OCI-LY3 (cell line): ENCODE results near the gene SIL1.

Source experiments
- H2AFZ ChIP-seq: fragments of 200-600, 300-600 bp; shearing (Covaris generic); 2 replicates; pipeline ENCODE4 v1.6.0; 2014; ENCODE audit warnings: antibody characterized with exemption, low read depth, low read length
- H3K27ac ChIP-seq: fragments of 200-600, 300-600 bp; sonication (generic); 2 replicates; pipeline ENCODE4 v1.5.1; 2014; ENCODE audit warnings: mild to moderate bottlenecking, low read length, moderate library complexity, mixed read lengths
- H3K27me3 ChIP-seq: fragments of 200-600, 300-600 bp; sonication (generic); 2 replicates; pipeline ENCODE4 v1.6.1; 2014; ENCODE audit warnings: low read depth, low read length, mixed read lengths
- H3K36me3 ChIP-seq: fragments of 200-600, 300-600 bp; sonication (generic); replicated peaks from 2 replicates; pipeline ENCODE3; 2014; ENCODE audit warnings: low read depth, low read length, mixed read lengths
- H3K4me1 ChIP-seq: fragments of 300-600, 200-600 bp; sonication (generic); 2 replicates; pipeline ENCODE4 v1.6.1; 2014; ENCODE audit warnings: low read length, mixed read lengths
- H3K4me2 ChIP-seq: fragments of 200-600, 300-600 bp; sonication (generic); 2 replicates; pipeline ENCODE4 v1.6.1; 2014; ENCODE audit warnings: low read length, mixed read lengths
- H3K4me3 ChIP-seq: fragments of 300-600, 200-600 bp; sonication (generic); 2 replicates; pipeline ENCODE4 v1.5.1; 2014; ENCODE audit warnings: antibody characterized with exemption, mild to moderate bottlenecking, low read length, moderate library complexity
- H3K79me2 ChIP-seq: fragments of 300-600, 200-600 bp; shearing (Covaris generic); 2 replicates; pipeline ENCODE4 v1.6.1; 2014; ENCODE audit warnings: mild to moderate bottlenecking, low read length, mixed read lengths
- H3K9ac ChIP-seq: fragments of 300-600, 200-600 bp; shearing (Covaris generic); 2 replicates; pipeline ENCODE4 v1.6.0; 2014; ENCODE audit warnings: mild to moderate bottlenecking, low read length, moderate library complexity
- H3K9me3 ChIP-seq: fragments of 200-600, 300-600 bp; shearing (Covaris generic); 2 replicates; pipeline ENCODE4 v1.6.1; 2014; ENCODE audit warnings: low read length, mixed read lengths; ENCODE audit not compliant: insufficient read depth
- H4K20me1 ChIP-seq: fragments of 200-600, 300-600 bp; sonication (generic); 2 replicates; pipeline ENCODE4 v1.6.1; 2016; ENCODE audit warnings: low read length, mixed read lengths; ENCODE audit not compliant: insufficient read depth
- EZH2phosphoT487 ChIP-seq: fragments of 200-600 bp; shearing (Covaris generic); IDR thresholded peaks from 2 replicates; pipeline ENCODE4 v1.6.1; 2018; ENCODE audit warnings: antibody characterized with exemption, mixed run types, low read depth
- TF ChIP-seq, protein P1 (sequence below): fragments of 200-600, 300-600 bp; sonication (generic); IDR thresholded peaks from 2 replicates; pipeline ENCODE4 v1.5.1; 2014; ENCODE audit warnings: antibody characterized with exemption, low read length, low read depth

Gene SIL1

DNA sequence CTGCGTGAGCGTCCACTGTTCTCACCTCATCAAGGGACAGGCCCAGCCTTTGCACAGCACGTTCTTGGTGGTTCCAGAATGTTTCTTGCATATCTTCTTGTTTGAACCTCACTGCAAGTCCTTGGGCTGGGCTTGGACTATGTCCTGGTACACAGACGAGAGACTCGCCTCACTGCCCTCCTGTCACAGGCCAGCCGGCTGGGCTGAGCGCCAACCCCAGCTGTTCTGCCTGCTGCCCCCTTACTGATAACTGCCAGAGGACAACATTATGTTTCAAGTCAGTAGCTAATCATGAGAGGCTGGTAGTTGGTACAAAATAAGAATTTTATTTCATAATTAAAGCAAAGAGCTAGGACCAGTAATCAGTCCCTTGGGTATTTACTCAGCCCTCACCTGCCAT lies 270.2 kb downstream of the SIL1 start:
- no peak overlapping the region for H3K9ac ChIP-seq
- no peaks in the 10 kb centered on the region for H3K4me1 ChIP-seq
- H3K27ac ChIP-seq, result no peak overlapping the region
- no peaks in the 10 kb centered on the region for H3K9me3 ChIP-seq
- H3K4me3 ChIP-seq, result no peak overlapping the region
- no peaks in the 10 kb centered on the region for H3K27me3 ChIP-seq
- H2AFZ ChIP-seq, result no peak overlapping the region
- H4K20me1 ChIP-seq, result no peaks in the 10 kb centered on the region
- H3K36me3 ChIP-seq, result no peaks in the 10 kb centered on the region
- TF ChIP-seq, protein P1, sequence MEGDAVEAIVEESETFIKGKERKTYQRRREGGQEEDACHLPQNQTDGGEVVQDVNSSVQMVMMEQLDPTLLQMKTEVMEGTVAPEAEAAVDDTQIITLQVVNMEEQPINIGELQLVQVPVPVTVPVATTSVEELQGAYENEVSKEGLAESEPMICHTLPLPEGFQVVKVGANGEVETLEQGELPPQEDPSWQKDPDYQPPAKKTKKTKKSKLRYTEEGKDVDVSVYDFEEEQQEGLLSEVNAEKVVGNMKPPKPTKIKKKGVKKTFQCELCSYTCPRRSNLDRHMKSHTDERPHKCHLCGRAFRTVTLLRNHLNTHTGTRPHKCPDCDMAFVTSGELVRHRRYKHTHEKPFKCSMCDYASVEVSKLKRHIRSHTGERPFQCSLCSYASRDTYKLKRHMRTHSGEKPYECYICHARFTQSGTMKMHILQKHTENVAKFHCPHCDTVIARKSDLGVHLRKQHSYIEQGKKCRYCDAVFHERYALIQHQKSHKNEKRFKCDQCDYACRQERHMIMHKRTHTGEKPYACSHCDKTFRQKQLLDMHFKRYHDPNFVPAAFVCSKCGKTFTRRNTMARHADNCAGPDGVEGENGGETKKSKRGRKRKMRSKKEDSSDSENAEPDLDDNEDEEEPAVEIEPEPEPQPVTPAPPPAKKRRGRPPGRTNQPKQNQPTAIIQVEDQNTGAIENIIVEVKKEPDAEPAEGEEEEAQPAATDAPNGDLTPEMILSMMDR, result no peak
- TF ChIP-seq EZH2phosphoT487, result no peak
- H3K79me2 ChIP-seq, result no peaks in the 10 kb centered on the region
- no peak overlapping the region for H3K4me2 ChIP-seq

- no peaks in the 10 kb centered on the region for H3K79me2 ChIP-seq
- H3K4me2 ChIP-seq, result no peak overlapping the region
- no peaks in the 10 kb centered on the region for H3K4me1 ChIP-seq
- H3K36me3 ChIP-seq, result no peaks in the 10 kb centered on the region
- H3K9me3 ChIP-seq, result no peaks in the 10 kb centered on the region
- no peak overlapping the region for H2AFZ ChIP-seq
- no peak overlapping the region for H3K9ac ChIP-seq
- no peak overlapping the region for H3K27ac ChIP-seq
- TF ChIP-seq, protein P1, result no peak
- no peak for TF ChIP-seq EZH2phosphoT487
- H3K4me3 ChIP-seq, result no peak overlapping the region
- H4K20me1 ChIP-seq, result no peaks in the 10 kb centered on the region
- no peaks in the 10 kb centered on the region for H3K27me3 ChIP-seq
These were observed 270.6 kb downstream of the SIL1 start for GRCh38 chr5:138927544-138927943.

- Histone ChIP-seq H3K27ac (no peak overlapping the region), H3K36me3 (no peaks in the 10 kb centered on the region)
These were observed 271.3 kb downstream of the SIL1 start for GRCh38 chr5:138926688-138927448.

DNA sequence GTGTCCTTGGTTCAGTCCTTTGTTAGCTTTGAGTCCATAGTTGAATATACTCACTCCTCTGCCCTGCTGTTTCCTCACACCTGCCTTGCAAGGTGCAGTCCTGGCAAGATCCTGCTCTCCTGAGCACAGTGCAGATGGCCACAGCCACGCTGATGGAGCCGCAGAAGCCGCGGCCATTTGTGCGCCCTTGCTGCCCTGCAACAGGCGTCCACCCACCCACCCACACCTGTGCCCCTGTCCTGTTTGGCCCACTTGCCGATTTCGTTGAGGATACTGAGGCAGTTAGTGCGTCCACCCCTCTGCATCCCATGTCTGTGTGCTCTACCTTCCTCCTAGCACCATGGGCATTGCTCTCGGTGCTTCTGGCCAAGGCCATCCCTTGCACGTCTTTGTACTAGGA lies 271.9 kb downstream of the SIL1 start:
- TF ChIP-seq EZH2phosphoT487, result no peak
- TF ChIP-seq, protein P1, result no peak
- Histone ChIP-seq H2AFZ (no peak overlapping the region), H4K20me1 (no peaks in the 10 kb centered on the region), H3K27ac (no peak overlapping the region), H3K79me2 (no peaks in the 10 kb centered on the region), H3K9me3 (no peaks in the 10 kb centered on the region), H3K36me3 (no peaks in the 10 kb centered on the region), H3K9ac (no peak overlapping the region), H3K27me3 (no peaks in the 10 kb centered on the region), H3K4me2 (no peak overlapping the region), H3K4me3 (no peak overlapping the region), H3K4me1 (no peaks in the 10 kb centered on the region)

More at GRCh38 chr5:138926688-138927448, 271.3 kb downstream of the SIL1 start:
- Histone ChIP-seq H3K4me3 (no peak overlapping the region), H3K79me2 (no peaks in the 10 kb centered on the region), H4K20me1 (no peaks in the 10 kb centered on the region), H3K4me1 (no peaks in the 10 kb centered on the region), H3K9ac (no peak overlapping the region), H3K9me3 (no peaks in the 10 kb centered on the region), H3K4me2 (no peak overlapping the region), H3K27me3 (no peaks in the 10 kb centered on the region), H2AFZ (no peak overlapping the region)
- TF ChIP-seq, protein P1, result no peak
- TF ChIP-seq EZH2phosphoT487, result no peak
